ENCODE results near the gene PMM1.
"Not testable (repeated sequence)": the region's sequence is repeated elsewhere in the genome, so short reads cannot be mapped to it uniquely, and the experiment has no call there.

The PMM1 gene

GRCh38 chr22:41562461-41562860 lies 27.2 kb downstream of the PMM1 start:
- no peak for DNase-seq

- no peak for DNase-seq
Measured at GRCh38 chr22:41561788-41562187, 27.9 kb downstream of the PMM1 start.

- no peak for DNase-seq
Measured at GRCh38 chr22:41561335-41561734, 28.3 kb downstream of the PMM1 start.

- DNase-seq: no peak
Measured at GRCh38 chr22:41560095-41560471, 29.6 kb downstream of the PMM1 start.

GRCh38 chr22:41558241-41558630 lies 31.4 kb downstream of the PMM1 start:
- not testable (repeated sequence) for DNase-seq

- no peak for DNase-seq
Measured at GRCh38 chr22:41557401-41558240, 32.0 kb downstream of the PMM1 start.

- DNase-seq: no peak
Measured at GRCh38 chr22:41556561-41556960, 33.1 kb downstream of the PMM1 start.

GRCh38 chr22:41555325-41555982 lies 34.2 kb downstream of the PMM1 start:
- DNase-seq: no peak

- DNase-seq: no peak
Measured at GRCh38 chr22:41551877-41552582, 37.6 kb downstream of the PMM1 start.

GRCh38 chr22:41550952-41551491 lies 38.6 kb downstream of the PMM1 start:
- DNase-seq: no peak

GRCh38 chr22:41548830-41549211 lies 40.8 kb downstream of the PMM1 start:
- DNase-seq: no peak

GRCh38 chr22:41544671-41545476 lies 44.8 kb downstream of the PMM1 start:
- no peak for DNase-seq

GRCh38 chr22:41543854-41544670 lies 45.6 kb downstream of the PMM1 start, which contains the start of gene POLR3H:
TSS of gene POLR3H (minus strand) at chr22:41544470. CDS start at chr22:41544101, 369 bp downstream.
- peak; percentile 86 to 93 (median 90) for DNase-seq

- no peak for DNase-seq
Measured at GRCh38 chr22:41542224-41542623, 47.4 kb downstream of the PMM1 start.

GRCh38 chr22:41541484-41541883 lies 48.2 kb downstream of the PMM1 start:
- DNase-seq: no peak

- no peak for DNase-seq
Measured at GRCh38 chr22:41540365-41540764, 49.3 kb downstream of the PMM1 start.

- no peak for DNase-seq
Measured at GRCh38 chr22:41540006-41540315, 49.7 kb downstream of the PMM1 start.

- no peak for DNase-seq
Measured at GRCh38 chr22:41539146-41540005, 50.3 kb downstream of the PMM1 start.

GRCh38 chr22:41538583-41538982 lies 51.1 kb downstream of the PMM1 start:
- no peak for DNase-seq

GRCh38 chr22:41537203-41537602 lies 52.4 kb downstream of the PMM1 start:
- no peak for DNase-seq

- DNase-seq: no peak
Measured at GRCh38 chr22:41535244-41535643, 54.4 kb downstream of the PMM1 start.

All from activated CD4-positive, CD25-positive, alpha-beta regulatory T cell (primary cell).